GM23338 (cell line): ENCODE measurements around the gene ESRRA.

ENCODE experiments used
- CREB1 ChIP-seq: fragments of 250-450 bp; sonication (Bioruptor Pico); IDR thresholded peaks from 2 replicates; pipeline ENCODE4 v1.5.0; 2020; ENCODE audit warnings: low read depth, mild to moderate bottlenecking, moderate library complexity
- ETS1 ChIP-seq: IDR thresholded peaks from 2 replicates; pipeline ENCODE4 v1.6.1; 2016; ENCODE audit warnings: antibody characterized with exemption
- EZH2phosphoT487 ChIP-seq: fragments of 200-600 bp; sonication (generic); IDR thresholded peaks from one replicate; pipeline ENCODE4 v1.8.1; 2018; ENCODE audit warnings: antibody characterized with exemption; ENCODE audit not compliant: unreplicated experiment
- JUNB ChIP-seq: IDR thresholded peaks from one replicate; pipeline ENCODE4 v1.6.1; 2016; ENCODE audit warnings: antibody characterized with exemption; ENCODE audit not compliant: unreplicated experiment
- POLR2AphosphoS5 ChIP-seq: IDR thresholded peaks from 2 replicates; pipeline ENCODE4 v1.6.1; 2016; ENCODE audit warnings: antibody characterized with exemption, low read depth
- ZNF331 ChIP-seq: fragments of 250-450 bp; sonication (Bioruptor Pico); IDR thresholded peaks from 2 replicates; pipeline ENCODE4 v1.5.0; 2020; ENCODE audit warnings: low read depth, mild to moderate bottlenecking, moderate library complexity
- TF ChIP-seq, protein P1 (sequence below), 2 experiments: fragments of 200-600 bp in 1 of 2; sonication (generic) in 1 of 2; conservative IDR thresholded peaks; 2 replicates each; pipeline versions ENCODE4 v1.5.1 to v1.6.1; 2016 to 2017; ENCODE audit warnings: antibody characterized with exemption in 2 of 2, low read depth in 2 of 2, mild to moderate bottlenecking in 2 of 2, moderate library complexity in 1 of 2
- TF ChIP-seq, protein P2 (sequence below): IDR thresholded peaks from one replicate; pipeline ENCODE4 v1.6.1; 2018; ENCODE audit warnings: antibody characterized with exemption; ENCODE audit not compliant: unreplicated experiment

- TF ChIP-seq ZNF331 (no peak), POLR2AphosphoS5 (no peak), ETS1 (no peak), JUNB (no peak), EZH2phosphoT487 (no peak), CREB1 (CRISPR knock-in tag) (no peak)
- TF ChIP-seq, protein P1, sequence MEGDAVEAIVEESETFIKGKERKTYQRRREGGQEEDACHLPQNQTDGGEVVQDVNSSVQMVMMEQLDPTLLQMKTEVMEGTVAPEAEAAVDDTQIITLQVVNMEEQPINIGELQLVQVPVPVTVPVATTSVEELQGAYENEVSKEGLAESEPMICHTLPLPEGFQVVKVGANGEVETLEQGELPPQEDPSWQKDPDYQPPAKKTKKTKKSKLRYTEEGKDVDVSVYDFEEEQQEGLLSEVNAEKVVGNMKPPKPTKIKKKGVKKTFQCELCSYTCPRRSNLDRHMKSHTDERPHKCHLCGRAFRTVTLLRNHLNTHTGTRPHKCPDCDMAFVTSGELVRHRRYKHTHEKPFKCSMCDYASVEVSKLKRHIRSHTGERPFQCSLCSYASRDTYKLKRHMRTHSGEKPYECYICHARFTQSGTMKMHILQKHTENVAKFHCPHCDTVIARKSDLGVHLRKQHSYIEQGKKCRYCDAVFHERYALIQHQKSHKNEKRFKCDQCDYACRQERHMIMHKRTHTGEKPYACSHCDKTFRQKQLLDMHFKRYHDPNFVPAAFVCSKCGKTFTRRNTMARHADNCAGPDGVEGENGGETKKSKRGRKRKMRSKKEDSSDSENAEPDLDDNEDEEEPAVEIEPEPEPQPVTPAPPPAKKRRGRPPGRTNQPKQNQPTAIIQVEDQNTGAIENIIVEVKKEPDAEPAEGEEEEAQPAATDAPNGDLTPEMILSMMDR (conservative IDR thresholded peaks at IDR 0.05; ENCODE audit: low read depth in 2 of 2), result no peak
- TF ChIP-seq, protein P2, sequence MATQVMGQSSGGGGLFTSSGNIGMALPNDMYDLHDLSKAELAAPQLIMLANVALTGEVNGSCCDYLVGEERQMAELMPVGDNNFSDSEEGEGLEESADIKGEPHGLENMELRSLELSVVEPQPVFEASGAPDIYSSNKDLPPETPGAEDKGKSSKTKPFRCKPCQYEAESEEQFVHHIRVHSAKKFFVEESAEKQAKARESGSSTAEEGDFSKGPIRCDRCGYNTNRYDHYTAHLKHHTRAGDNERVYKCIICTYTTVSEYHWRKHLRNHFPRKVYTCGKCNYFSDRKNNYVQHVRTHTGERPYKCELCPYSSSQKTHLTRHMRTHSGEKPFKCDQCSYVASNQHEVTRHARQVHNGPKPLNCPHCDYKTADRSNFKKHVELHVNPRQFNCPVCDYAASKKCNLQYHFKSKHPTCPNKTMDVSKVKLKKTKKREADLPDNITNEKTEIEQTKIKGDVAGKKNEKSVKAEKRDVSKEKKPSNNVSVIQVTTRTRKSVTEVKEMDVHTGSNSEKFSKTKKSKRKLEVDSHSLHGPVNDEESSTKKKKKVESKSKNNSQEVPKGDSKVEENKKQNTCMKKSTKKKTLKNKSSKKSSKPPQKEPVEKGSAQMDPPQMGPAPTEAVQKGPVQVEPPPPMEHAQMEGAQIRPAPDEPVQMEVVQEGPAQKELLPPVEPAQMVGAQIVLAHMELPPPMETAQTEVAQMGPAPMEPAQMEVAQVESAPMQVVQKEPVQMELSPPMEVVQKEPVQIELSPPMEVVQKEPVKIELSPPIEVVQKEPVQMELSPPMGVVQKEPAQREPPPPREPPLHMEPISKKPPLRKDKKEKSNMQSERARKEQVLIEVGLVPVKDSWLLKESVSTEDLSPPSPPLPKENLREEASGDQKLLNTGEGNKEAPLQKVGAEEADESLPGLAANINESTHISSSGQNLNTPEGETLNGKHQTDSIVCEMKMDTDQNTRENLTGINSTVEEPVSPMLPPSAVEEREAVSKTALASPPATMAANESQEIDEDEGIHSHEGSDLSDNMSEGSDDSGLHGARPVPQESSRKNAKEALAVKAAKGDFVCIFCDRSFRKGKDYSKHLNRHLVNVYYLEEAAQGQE, result no peak
Measured at GRCh38 chr11:64263947-64264317, 41.4 kb upstream of the ESRRA start.
